ENCODE results near the gene LXN. TPM values are rescaled to one million over a fixed set of nuclear protein-coding genes. Genes with fewer than 3 reads are reported as not detected.

Gene LXN
- total RNA-seq, 2 experiments from 2014 or later: 4.8 to 9.0 TPM

GRCh38 chr3:158709666-158710083 lies 37.2 kb upstream of the LXN start:
- no peak overlapping the region for H3K4me3 ChIP-seq (ENCODE audit: low read depth, low read length, poor library complexity, severe bottlenecking)
- no peaks in the 10 kb centered on the region for H3K9me3 ChIP-seq (ENCODE audit: low read length)
- no peak overlapping the region for H3K4me2 ChIP-seq (ENCODE audit: low read length)
- no peak overlapping the region for H3K27ac ChIP-seq (ENCODE audit: low read depth, low read length, poor library complexity, severe bottlenecking)
- H3K79me2 ChIP-seq (ENCODE audit: insufficient read depth, low read depth, low read length): no peaks in the 10 kb centered on the region
- ChIA-PET CTCF (ENCODE audit: unreplicated experiment) (no interaction called here), POLR2A (interaction anchor here (0.5 to 1.2 kb wide), 3 partner anchors 12 to 1594 kb away, joined by 3 to 4 read pairs (median 4); no protein-coding TSS in a partner anchor)
- no peak for TF ChIP-seq EZH2phosphoT487 (IDR thresholded peaks at IDR 0.05; ENCODE audit: borderline replicate concordance, low read depth, low read length)
- TF ChIP-seq, protein P1, sequence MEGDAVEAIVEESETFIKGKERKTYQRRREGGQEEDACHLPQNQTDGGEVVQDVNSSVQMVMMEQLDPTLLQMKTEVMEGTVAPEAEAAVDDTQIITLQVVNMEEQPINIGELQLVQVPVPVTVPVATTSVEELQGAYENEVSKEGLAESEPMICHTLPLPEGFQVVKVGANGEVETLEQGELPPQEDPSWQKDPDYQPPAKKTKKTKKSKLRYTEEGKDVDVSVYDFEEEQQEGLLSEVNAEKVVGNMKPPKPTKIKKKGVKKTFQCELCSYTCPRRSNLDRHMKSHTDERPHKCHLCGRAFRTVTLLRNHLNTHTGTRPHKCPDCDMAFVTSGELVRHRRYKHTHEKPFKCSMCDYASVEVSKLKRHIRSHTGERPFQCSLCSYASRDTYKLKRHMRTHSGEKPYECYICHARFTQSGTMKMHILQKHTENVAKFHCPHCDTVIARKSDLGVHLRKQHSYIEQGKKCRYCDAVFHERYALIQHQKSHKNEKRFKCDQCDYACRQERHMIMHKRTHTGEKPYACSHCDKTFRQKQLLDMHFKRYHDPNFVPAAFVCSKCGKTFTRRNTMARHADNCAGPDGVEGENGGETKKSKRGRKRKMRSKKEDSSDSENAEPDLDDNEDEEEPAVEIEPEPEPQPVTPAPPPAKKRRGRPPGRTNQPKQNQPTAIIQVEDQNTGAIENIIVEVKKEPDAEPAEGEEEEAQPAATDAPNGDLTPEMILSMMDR (conservative IDR thresholded peaks at IDR 0.05; ENCODE audit: low read length): no peak
- intact Hi-C loops (cut with micrococcal nuclease; ENCODE audit: unreplicated experiment): no loop called here
- H2AFZ ChIP-seq (ENCODE audit: low read length): no peak overlapping the region
- H3K4me1 ChIP-seq (ENCODE audit: insufficient read depth, low read length, poor library complexity, severe bottlenecking): no peaks in the 10 kb centered on the region
- H3K36me3 ChIP-seq (ENCODE audit: insufficient read depth, low read length): peaks cover 51% of the 10 kb centered on the region
- no TSS peak for BruUV-seq (replicated peaks)
- H3K9me2 ChIP-seq (ENCODE audit: insufficient read depth, low read length): no peaks in the 10 kb centered on the region
- no peak for DNase-seq (ENCODE audit: low spot score)
- no peaks in the 10 kb centered on the region for H4K20me1 ChIP-seq (ENCODE audit: insufficient read depth, low read length)

DNA sequence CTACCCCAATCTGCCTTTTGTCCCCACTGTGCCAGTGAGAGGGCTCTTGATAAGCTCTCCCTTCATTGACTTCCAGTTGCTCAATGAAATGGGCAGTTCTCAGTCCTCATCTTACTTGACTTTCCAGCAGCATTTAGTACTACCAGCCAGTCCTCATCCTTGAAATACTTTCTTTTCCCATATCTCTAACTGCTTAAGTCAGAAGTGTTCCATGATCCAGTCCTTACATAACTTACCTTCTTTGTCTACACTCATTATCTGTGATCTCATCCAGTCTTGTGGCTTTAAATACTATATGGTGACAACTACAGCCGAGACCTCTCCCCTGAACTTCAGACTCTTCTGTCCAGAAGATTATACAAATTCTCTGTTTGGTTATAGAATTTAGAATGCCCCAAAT lies 31.1 kb upstream of the LXN start:
- Histone ChIP-seq H2AFZ (ENCODE audit: low read length) (no peak overlapping the region), H3K4me1 (ENCODE audit: insufficient read depth, low read length, poor library complexity, severe bottlenecking) (no peaks in the 10 kb centered on the region), H3K9me2 (ENCODE audit: insufficient read depth, low read length) (no peaks in the 10 kb centered on the region), H3K79me2 (ENCODE audit: insufficient read depth, low read depth, low read length) (no peaks in the 10 kb centered on the region), H3K36me3 (ENCODE audit: insufficient read depth, low read length) (peaks cover 31% of the 10 kb centered on the region), H3K4me2 (ENCODE audit: low read length) (no peak overlapping the region), H3K27ac (ENCODE audit: low read depth, low read length, poor library complexity, severe bottlenecking) (no peak overlapping the region), H3K4me3 (ENCODE audit: low read depth, low read length, poor library complexity, severe bottlenecking) (no peak overlapping the region), H4K20me1 (ENCODE audit: insufficient read depth, low read length) (no peaks in the 10 kb centered on the region), H3K9me3 (ENCODE audit: low read length) (no peaks in the 10 kb centered on the region)
- POLR2A ChIA-PET: interaction anchor here (0.7 to 1.2 kb wide), 3 partner anchors 11 to 31 kb away, joined by 3 to 4 read pairs (median 3); partner anchors contain the start of gene LXN
- no peak for TF ChIP-seq EZH2phosphoT487 (IDR thresholded peaks at IDR 0.05; ENCODE audit: borderline replicate concordance, low read depth, low read length)
- TF ChIP-seq, protein P1 (conservative IDR thresholded peaks at IDR 0.05; ENCODE audit: low read length): no peak
- BruUV-seq (replicated peaks): no TSS peak
- DNase-seq (ENCODE audit: low spot score): no peak
- CTCF ChIA-PET (ENCODE audit: unreplicated experiment): no interaction called here
- intact Hi-C loops (cut with micrococcal nuclease; ENCODE audit: unreplicated experiment): no loop called here

DNA sequence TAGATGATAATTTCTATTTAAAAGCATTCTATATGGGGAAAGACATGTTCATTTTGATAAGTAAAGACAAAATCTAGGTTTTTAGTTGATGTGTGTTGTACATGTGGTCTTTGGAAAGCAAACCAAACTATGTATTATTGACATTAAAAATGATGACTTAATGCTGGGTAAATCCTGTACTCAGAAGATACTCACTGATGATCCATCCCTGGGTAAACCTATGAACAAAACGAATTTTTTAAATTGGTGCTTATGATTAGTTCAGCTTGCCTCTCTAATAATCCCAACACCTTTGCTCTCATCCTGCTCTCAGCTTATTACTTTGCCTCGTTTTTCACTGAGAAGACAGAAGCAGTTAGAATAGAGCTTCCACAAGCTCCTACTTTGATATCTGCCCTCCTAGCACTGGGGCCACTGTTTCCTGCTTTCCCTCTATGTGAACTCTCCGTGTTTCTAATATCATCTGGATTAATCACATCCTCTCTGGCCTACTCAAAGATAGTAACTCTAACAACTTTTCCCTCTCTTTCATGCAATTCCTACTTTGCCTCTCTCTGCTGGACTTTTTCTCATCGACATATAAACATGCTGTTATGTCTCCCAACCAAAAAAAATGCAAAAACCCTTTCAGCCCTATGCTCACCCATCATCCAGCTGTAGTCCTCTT lies 30.5 kb upstream of the LXN start:
- H3K9me3 ChIP-seq (ENCODE audit: low read length): no peaks in the 10 kb centered on the region
- no TSS peak for BruUV-seq (replicated peaks)
- H3K79me2 ChIP-seq (ENCODE audit: insufficient read depth, low read depth, low read length): no peaks in the 10 kb centered on the region
- intact Hi-C loops (cut with micrococcal nuclease; ENCODE audit: unreplicated experiment): no loop called here
- POLR2A ChIA-PET: interaction anchor here (0.7 to 1.0 kb wide), 3 partner anchors 15 to 585 kb away, joined by 3 to 4 read pairs (median 3); partner anchors contain the start of gene LXN
- CTCF ChIA-PET (ENCODE audit: unreplicated experiment): no interaction called here
- H3K9me2 ChIP-seq (ENCODE audit: insufficient read depth, low read length): no peaks in the 10 kb centered on the region
- no peak overlapping the region for H3K4me3 ChIP-seq (ENCODE audit: low read depth, low read length, poor library complexity, severe bottlenecking)
- no peaks in the 10 kb centered on the region for H4K20me1 ChIP-seq (ENCODE audit: insufficient read depth, low read length)
- DNase-seq (ENCODE audit: low spot score): no peak
- H3K4me2 ChIP-seq (ENCODE audit: low read length): no peak overlapping the region
- no peaks in the 10 kb centered on the region for H3K4me1 ChIP-seq (ENCODE audit: insufficient read depth, low read length, poor library complexity, severe bottlenecking)
- no peak overlapping the region for H2AFZ ChIP-seq (ENCODE audit: low read length)
- TF ChIP-seq, protein P1 (conservative IDR thresholded peaks at IDR 0.05; ENCODE audit: low read length): no peak
- no peak overlapping the region for H3K27ac ChIP-seq (ENCODE audit: low read depth, low read length, poor library complexity, severe bottlenecking)
- peaks cover 31% of the 10 kb centered on the region for H3K36me3 ChIP-seq (ENCODE audit: insufficient read depth, low read length)

All from OCI-LY7 (cell line).